HepG2 (cell line): ENCODE results near the gene ROMO1. TPM values are rescaled to one million over a fixed set of nuclear protein-coding genes. Genes with fewer than 3 reads are reported as not detected.

ENCODE experiments used
- ATAC-seq: fragments of 200-7000 bp; cut with Tn5 transposase; 3 replicates; pipeline ENCODE4 v1.9.1; 2020; ENCODE audit warnings: mild to moderate bottlenecking, moderate library complexity
- BruUV-seq: library from RNA; stranded (reverse); fragments of 400-500 nt; replicated peaks from 2 replicates; lab custom pipeline; 2021; lab: Mats Ljungman, UMichigan
- CTCF ChIA-PET: fragments of 300-600 bp; formaldehyde crosslinking; extraction: SDS; loops from one replicate; lab custom pipeline; 2021; ENCODE audit warnings: low total read pairs, inconsistent platforms, low intra/inter-chr PET ratio; lab: Yijun Ruan, JAX
- POLR2A ChIA-PET: fragments of 350-600 bp; sonication (Branson Sonifier 250); formaldehyde crosslinking; loops from one replicate; lab custom pipeline; 2020; ENCODE audit warnings: antibody characterized with exemption, inconsistent platforms; lab: Yijun Ruan, JAX
- DNase-seq: peaks from one replicate; pipeline ENCODE4 v3.0.0-alpha.2; 2015; ENCODE audit warnings: low spot score
- FAIRE-seq: peaks from 3 replicates; lab custom pipeline; 2011; peaks lifted over from hg19 to GRCh38; lab: Jason Lieb, UNC
- H2AFZ ChIP-seq: one replicate; pipeline ENCODE4 v1.6.1; 2011; ENCODE audit warnings: low read length, inconsistent platforms
- H3K27ac ChIP-seq: fragments of 300-600 bp; 3 replicates; pipeline ENCODE4 v1.8.0; 2011; ENCODE audit warnings: mixed run types, mild to moderate bottlenecking, mixed read lengths, low read length, inconsistent platforms; ENCODE audit not compliant: insufficient read depth; ENCODE audit errors: extremely low read length
- H3K27me3 ChIP-seq, 2 experiments: fragments of 200-600 bp in 1 of 2; 2 replicates in 1 of 2; 3 replicates in 1 of 2; pipeline versions ENCODE4 v1.6.0 to v1.8.0; 2011; ENCODE audit warnings: low read length in 2 of 2, mild to moderate bottlenecking in 2 of 2, moderate library complexity in 2 of 2, inconsistent platforms in 1 of 2; ENCODE audit not compliant: insufficient read depth in 2 of 2, control insufficient read depth in 1 of 2
- H3K36me3 ChIP-seq, 2 experiments: fragments of 200-600 bp in 1 of 2; replicated peaks in 1 of 2; 2 replicates in 1 of 2; 3 replicates in 1 of 2; pipeline versions ENCODE4 v1.5.1 to v1.8.0; 2011; ENCODE audit warnings: low read length in 2 of 2, inconsistent platforms in 1 of 2; ENCODE audit not compliant: insufficient read depth in 2 of 2, control insufficient read depth in 1 of 2
- H3K4me1 ChIP-seq: 2 replicates; pipeline ENCODE4 v1.5.1; 2012; ENCODE audit warnings: low read length, inconsistent platforms; ENCODE audit not compliant: insufficient read depth
- H3K4me2 ChIP-seq: 2 replicates; pipeline ENCODE4 v1.6.0; 2011; ENCODE audit warnings: low read depth, low read length, inconsistent platforms
- H3K4me3 ChIP-seq, 3 experiments: fragments of 200-600 bp in 1 of 3; sonication (generic), shearing (Covaris generic) in 1 of 3; replicated peaks in 1 of 3; 2 replicates each; pipeline ENCODE4 v1.5.1; 2011 to 2016; ENCODE audit warnings: low read length in 3 of 3, inconsistent platforms in 2 of 3, low read depth in 2 of 3, mild to moderate bottlenecking in 2 of 3, control low read depth in 1 of 3, mixed read lengths in 1 of 3; ENCODE audit not compliant: insufficient read depth in 1 of 3
- H3K79me2 ChIP-seq: one replicate; pipeline ENCODE4 v1.6.1; 2011; ENCODE audit warnings: low read length, inconsistent platforms; ENCODE audit not compliant: insufficient read depth
- H3K9ac ChIP-seq: 2 replicates; pipeline ENCODE4 v1.6.0; 2011; ENCODE audit warnings: mild to moderate bottlenecking, low read depth, low read length, inconsistent platforms; ENCODE audit not compliant: insufficient read depth
- H3K9me3 ChIP-seq: 2 replicates; pipeline ENCODE4 v1.5.1; 2012; ENCODE audit warnings: mild to moderate bottlenecking, low read length
- H4K20me1 ChIP-seq: 2 replicates; pipeline ENCODE4 v1.6.0; 2011; ENCODE audit warnings: inconsistent platforms, mild to moderate bottlenecking, low read length, moderate library complexity; ENCODE audit not compliant: insufficient read depth
- AGO2 ChIP-seq: fragments of 200-400 bp; formaldehyde crosslinking; optimal IDR thresholded peaks from 2 replicates; pipeline ENCODE3; 2017; ENCODE audit warnings: mild to moderate bottlenecking, low read depth, low read length, moderate library complexity
- CREB1 ChIP-seq, 2 experiments: fragments of 450-650 bp in 1 of 2; IDR thresholded peaks; 2 replicates each; pipeline ENCODE4 v1.6.1; 2016 to 2017; ENCODE audit warnings: control low read depth in 1 of 2, mild to moderate bottlenecking in 1 of 2, missing compliant biosample characterization in 1 of 2, missing genetic modification characterization in 1 of 2
- CREBL2 ChIP-seq: sonication (generic); formaldehyde crosslinking; IDR thresholded peaks from 2 replicates; pipeline ENCODE4 v1.8.1; 2023; ENCODE audit warnings: missing genetic modification reagents, mild to moderate bottlenecking, borderline replicate concordance
- E2F1 ChIP-seq: sonication (generic); formaldehyde crosslinking; IDR thresholded peaks from 2 replicates; pipeline ENCODE4 v1.5.0; 2020; ENCODE audit warnings: missing genetic modification reagents
- ELF4 ChIP-seq: sonication (generic); formaldehyde crosslinking; IDR thresholded peaks from 2 replicates; pipeline ENCODE4 v1.5.0; 2020; ENCODE audit warnings: missing genetic modification reagents, mild to moderate bottlenecking, moderate library complexity, borderline replicate concordance
- FOXJ3 ChIP-seq: sonication (generic); formaldehyde crosslinking; IDR thresholded peaks from 2 replicates; pipeline ENCODE4 v1.4.0; 2020; ENCODE audit warnings: missing genetic modification reagents, mild to moderate bottlenecking, borderline replicate concordance
- JDP2 ChIP-seq: sonication (generic); formaldehyde crosslinking; IDR thresholded peaks from 2 replicates; pipeline ENCODE4 v1.8.1; 2022; ENCODE audit warnings: missing genetic modification reagents, borderline replicate concordance
- MAFF ChIP-seq: IDR thresholded peaks from 2 replicates; pipeline ENCODE4 v1.6.1; 2011; ENCODE audit warnings: low read depth, low read length, improper control_type of control experiment
- MAFK ChIP-seq, 2 experiments: IDR thresholded peaks in 1 of 2; conservative IDR thresholded peaks in 1 of 2; 2 replicates each; pipeline ENCODE4 v1.6.1; 2011; ENCODE audit warnings: improper control_type of control experiment in 2 of 2, low read length in 2 of 2
- RBM22 ChIP-seq: fragments of 200-400 bp; formaldehyde crosslinking; optimal IDR thresholded peaks from 2 replicates; pipeline ENCODE3; 2017; ENCODE audit warnings: mild to moderate bottlenecking, low read length, moderate library complexity
- SP4 ChIP-seq: sonication (generic); formaldehyde crosslinking; IDR thresholded peaks from 2 replicates; pipeline ENCODE4 v1.8.1; 2023; ENCODE audit warnings: mild to moderate bottlenecking, missing genetic modification reagents
- SRSF4 ChIP-seq: fragments of 200-400 bp; formaldehyde crosslinking; IDR thresholded peaks from one replicate; pipeline ENCODE4 v1.6.1; 2018; ENCODE audit warnings: mild to moderate bottlenecking, low read depth, low read length, moderate library complexity; ENCODE audit not compliant: poor library complexity, severe bottlenecking
- ZBTB43 ChIP-seq: sonication (generic); formaldehyde crosslinking; conservative IDR thresholded peaks from 2 replicates; pipeline ENCODE4 v1.4.0; 2020; ENCODE audit warnings: missing genetic modification reagents
- ZFP36L1 ChIP-seq: sonication (generic); formaldehyde crosslinking; IDR thresholded peaks from 2 replicates; pipeline ENCODE4 v1.8.0; 2022; ENCODE audit warnings: mild to moderate bottlenecking, missing genetic modification reagents, moderate library complexity
- in situ Hi-C: cut with HindIII; loops from 2 replicates; pipeline ENCODE4 v1.10.0; 2017; ENCODE audit warnings: low pct_unique_long_range_greater_than_20kb; ENCODE audit not compliant: extremely low pct_ligation_motif_present
- intact Hi-C: fragments of 100-400 bp; cut with micrococcal nuclease; formaldehyde crosslinking; loops from one replicate; pipeline ENCODE4 v1.10.0; 2022; ENCODE audit not compliant: unreplicated experiment
- polyA plus RNA-seq, 8 experiments: library from polyadenylated mRNA; depleted of rRNA in 3 of 8; stranded (reverse) in 7 of 8; unstranded in 1 of 8; fragments of >200 nt; fragmentation: Illumina TruSeq in 4 of 8; extraction: Trizol in 4 of 8; gene quantifications; 2 replicates each; pipeline versions ENCODE4 v1.2.1 to v1.2.3, GENCODE V29; 2011 to 2016; ENCODE audit warnings: low read depth in 4 of 8, missing spikeins in 1 of 8, mixed read lengths in 1 of 8; ENCODE audit not compliant: insufficient read depth in 1 of 8
- total RNA-seq, 5 experiments: library from RNA; depleted of rRNA; stranded (reverse); fragments of >200 nt; fragmentation: Illumina TruSeq; extraction: Trizol; gene quantifications; 2 replicates each; pipeline ENCODE4 v1.2.3, GENCODE V29; 2016; ENCODE audit warnings: low read depth in 1 of 5
- TF ChIP-seq, protein P1 (sequence below): sonication (generic); formaldehyde crosslinking; IDR thresholded peaks from 2 replicates; pipeline ENCODE4 v1.4.0; 2020; ENCODE audit warnings: mild to moderate bottlenecking, missing genetic modification reagents

The ROMO1 gene
- total and polyA plus RNA-seq, 2 of the 13 experiments (the other 11 are each of a cell fraction or from before 2014, with no cell fraction given) = 636 to 755 TPM

DNA sequence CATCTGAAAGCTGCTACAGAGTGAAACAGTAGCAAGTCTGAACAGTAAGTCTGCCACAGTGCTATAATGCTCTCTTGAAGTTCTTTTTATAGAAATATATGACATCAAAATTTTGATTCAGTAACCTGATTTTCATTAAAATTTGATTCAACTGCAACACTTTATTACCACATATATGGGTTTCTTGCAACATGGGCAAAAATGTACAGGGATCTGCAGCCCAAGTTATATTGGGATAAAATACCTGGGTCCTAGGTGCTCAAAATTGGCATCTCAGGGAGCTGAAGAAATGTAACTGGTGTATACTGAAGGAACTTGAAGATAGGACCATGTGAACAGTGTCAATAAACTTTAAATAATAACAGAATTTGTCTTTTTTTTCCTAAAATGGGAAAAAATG is 10.8 kb downstream of the ROMO1 start:
- Histone ChIP-seq H2AFZ (no peak overlapping the region), H3K36me3 (peaks cover 51 to 88% of the 10 kb centered on the region in 2 experiments), H3K9ac (no peak overlapping the region), H3K79me2 (peaks cover 66% of the 10 kb centered on the region), H3K27me3 (no peaks in the 10 kb centered on the region), H3K4me3 (no peak overlapping the region), H3K4me1 (no peaks in the 10 kb centered on the region; the same call in 1 of the 2 replicates), H3K9me3 (no peaks in the 10 kb centered on the region), H3K27ac (no peak overlapping the region), H3K4me2 (no peak overlapping the region), H4K20me1 (peaks cover 97% of the 10 kb centered on the region)
- BruUV-seq = no TSS peak
- no peak for DNase-seq
- intact Hi-C loops (no loop called here), in situ Hi-C loops (no loop called here)
- CTCF ChIA-PET = no interaction called here
- ATAC-seq = no peak
- FAIRE-seq = no peak
- TF ChIP-seq MAFK (conservative IDR thresholded peaks at IDR 0.05 in 1 of 2, IDR thresholded peaks at IDR 0.05 in 1 of 2; ENCODE audit: low read length in 2 of 2) (peak; percentile 39 to 53; a peak in 2 of 4 replicates), MAFF (0 out of 2 replicates have a peak, but pooled peaks have one; percentile 22), SRSF4 (peak; percentile 39), CREBL2 (CRISPR knock-in tag) (no peak), SP4 (CRISPR knock-in tag) (no peak), ZBTB43 (CRISPR knock-in tag) (0 out of 2 replicates have a peak, but pooled peaks have one; percentile 1), JDP2 (no peak), RBM22 (peak; percentile 96), AGO2 (peak; percentile 12), E2F1 (CRISPR knock-in tag) (0 out of 2 replicates have a peak, but pooled peaks have one; percentile 16), CREB1 (IDR thresholded peaks at IDR 0.05) (no peak), CREB1 (CRISPR knock-in tag; IDR thresholded peaks at IDR 0.05) (0 out of 2 replicates have a peak, but pooled peaks have one; percentile 19), ELF4 (CRISPR knock-in tag) (no peak), ZFP36L1 (CRISPR knock-in tag) (0 out of 2 replicates have a peak, but pooled peaks have one; percentile 46), FOXJ3 (CRISPR knock-in tag) (0 out of 2 replicates have a peak, but pooled peaks have one; percentile 27)
- TF ChIP-seq, protein P1, sequence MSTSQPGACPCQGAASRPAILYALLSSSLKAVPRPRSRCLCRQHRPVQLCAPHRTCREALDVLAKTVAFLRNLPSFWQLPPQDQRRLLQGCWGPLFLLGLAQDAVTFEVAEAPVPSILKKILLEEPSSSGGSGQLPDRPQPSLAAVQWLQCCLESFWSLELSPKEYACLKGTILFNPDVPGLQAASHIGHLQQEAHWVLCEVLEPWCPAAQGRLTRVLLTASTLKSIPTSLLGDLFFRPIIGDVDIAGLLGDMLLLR (CRISPR knock-in tag) = no peak
- POLR2A ChIA-PET = interaction anchor here (0.9 to 23.6 kb wide), 4 partner anchors 8 to 256 kb away, joined by 3 to 319 read pairs (median 30); partner anchors contain the start of genes NFS1, RBM39 and ROMO1
